Omental fat pad (tissue), 4 donors: Measurements from ENCODE around the gene TRIM58. TPM values are rescaled to one million over a fixed set of nuclear protein-coding genes. Genes with fewer than 3 reads are reported as not detected.

ENCODE experiments used
- ATAC-seq: fragments of 150-250 bp; one replicate; pipeline ENCODE4 v1.9.1; 2016; ENCODE audit warnings: mild to moderate bottlenecking, moderate library complexity; ENCODE audit not compliant: low FRiP score
- DNase-seq: peaks from one replicate; pipeline ENCODE4 v3.0.0-alpha.2; 2019; ENCODE audit warnings: low spot score
- total RNA-seq, 4 donors: library from RNA; depleted of rRNA; stranded (reverse); fragments of >200 nt; gene quantifications; one replicate each; pipeline ENCODE4 v1.1.0, GENCODE V29; 2016
- TF ChIP-seq, protein P1 (sequence below), 3 donors: fragments of 450-650 bp; IDR thresholded peaks; one replicate each; pipeline ENCODE4 v1.5.1; 2016 to 2017; ENCODE audit warnings: antibody characterized with exemption in 3 of 3, mild to moderate bottlenecking in 3 of 3, moderate library complexity in 2 of 3

Gene TRIM58
- total RNA-seq, 4 donors from 2014 or later: 0.32 to 9.5 (median 1.1) TPM

DNA sequence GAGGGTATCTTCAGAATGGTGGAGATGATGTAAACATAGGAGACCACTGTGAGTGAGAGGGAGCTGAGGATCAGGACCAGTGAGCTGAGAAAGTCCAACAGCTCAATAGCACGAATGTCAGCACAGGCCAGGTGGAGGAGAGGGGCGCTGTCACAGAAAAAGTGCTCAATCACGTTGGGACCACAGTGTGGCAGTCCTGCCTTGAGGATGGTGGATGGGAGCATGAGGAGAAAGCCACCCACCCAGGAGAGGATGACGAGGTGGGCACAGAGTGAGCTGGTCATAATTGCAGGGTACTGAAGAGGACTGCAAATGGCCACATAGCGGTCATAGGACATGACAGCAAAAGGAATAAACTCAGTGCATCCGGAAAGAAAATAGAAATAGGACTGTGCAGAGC lies 23.4 kb upstream of the TRIM58 start:
- TF ChIP-seq, protein P1, sequence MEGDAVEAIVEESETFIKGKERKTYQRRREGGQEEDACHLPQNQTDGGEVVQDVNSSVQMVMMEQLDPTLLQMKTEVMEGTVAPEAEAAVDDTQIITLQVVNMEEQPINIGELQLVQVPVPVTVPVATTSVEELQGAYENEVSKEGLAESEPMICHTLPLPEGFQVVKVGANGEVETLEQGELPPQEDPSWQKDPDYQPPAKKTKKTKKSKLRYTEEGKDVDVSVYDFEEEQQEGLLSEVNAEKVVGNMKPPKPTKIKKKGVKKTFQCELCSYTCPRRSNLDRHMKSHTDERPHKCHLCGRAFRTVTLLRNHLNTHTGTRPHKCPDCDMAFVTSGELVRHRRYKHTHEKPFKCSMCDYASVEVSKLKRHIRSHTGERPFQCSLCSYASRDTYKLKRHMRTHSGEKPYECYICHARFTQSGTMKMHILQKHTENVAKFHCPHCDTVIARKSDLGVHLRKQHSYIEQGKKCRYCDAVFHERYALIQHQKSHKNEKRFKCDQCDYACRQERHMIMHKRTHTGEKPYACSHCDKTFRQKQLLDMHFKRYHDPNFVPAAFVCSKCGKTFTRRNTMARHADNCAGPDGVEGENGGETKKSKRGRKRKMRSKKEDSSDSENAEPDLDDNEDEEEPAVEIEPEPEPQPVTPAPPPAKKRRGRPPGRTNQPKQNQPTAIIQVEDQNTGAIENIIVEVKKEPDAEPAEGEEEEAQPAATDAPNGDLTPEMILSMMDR (IDR thresholded peaks at IDR 0.05): no peak
- DNase-seq: no peak
- no peak for ATAC-seq

GRCh38 chr1:247840818-247841217 lies 16.2 kb upstream of the TRIM58 start:
- DNase-seq (no peak), ATAC-seq (no peak)
- TF ChIP-seq, protein P1 (IDR thresholded peaks at IDR 0.05): no peak

DNA sequence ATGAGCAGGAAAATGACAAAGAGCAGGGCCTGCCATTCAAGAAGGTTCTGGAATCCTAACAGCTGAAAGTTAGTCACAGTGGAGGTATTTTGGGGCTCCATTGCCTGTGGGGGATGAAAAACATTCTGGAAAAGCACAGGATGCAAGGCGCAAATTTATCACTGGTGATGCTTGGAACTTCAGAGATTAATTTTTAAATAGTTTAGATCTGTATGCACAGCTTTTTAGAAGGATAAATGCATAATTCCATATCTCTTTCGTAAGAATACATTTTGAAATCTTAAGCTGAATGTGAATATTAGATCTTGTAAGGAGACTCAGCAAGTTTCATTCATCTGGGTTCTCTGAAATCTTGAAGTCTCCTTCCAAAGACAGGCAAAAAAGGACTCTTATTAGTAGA lies 15.2 kb upstream of the TRIM58 start, which contains the start of gene OR11L1:
TSS of gene OR11L1 (minus strand) at position 101 of the 400 bp plus-strand sequence. CDS start at position 101, 0 bp downstream.
- ATAC-seq (no peak), DNase-seq (no peak)
- TF ChIP-seq, protein P1 (IDR thresholded peaks at IDR 0.05): no peak

GRCh38 chr1:247843411-247843810 lies 13.6 kb upstream of the TRIM58 start:
- no peak for ATAC-seq
- TF ChIP-seq, protein P1 (IDR thresholded peaks at IDR 0.05): no peak
- DNase-seq: no peak

GRCh38 chr1:247845011-247845692 lies 11.8 kb upstream of the TRIM58 start:
- no peak for ATAC-seq
- TF ChIP-seq, protein P1 (IDR thresholded peaks at IDR 0.05): no peak
- no peak for DNase-seq

GRCh38 chr1:247845693-247846017 lies 11.3 kb upstream of the TRIM58 start:
- ATAC-seq (no peak), DNase-seq (no peak)
- TF ChIP-seq, protein P1 (IDR thresholded peaks at IDR 0.05): no peak

DNA sequence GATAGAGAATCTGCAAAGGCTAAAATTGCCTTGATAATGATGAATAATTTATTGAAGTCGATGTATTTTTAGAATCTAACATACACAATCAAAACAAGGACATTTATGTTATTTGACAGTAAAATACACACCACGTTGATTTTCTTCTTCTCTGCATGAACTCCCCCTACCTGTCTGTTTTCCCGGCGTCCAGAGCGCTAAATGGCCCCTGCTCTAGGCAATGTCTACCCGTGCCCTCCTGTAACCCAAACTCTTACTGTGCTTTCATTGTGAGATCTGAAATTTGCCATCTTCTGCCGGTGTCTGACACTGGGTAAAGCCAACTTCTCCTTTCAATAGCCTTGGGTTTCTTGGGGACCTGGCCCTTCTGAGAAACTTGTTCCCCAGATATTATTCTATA lies 8.6 kb upstream of the TRIM58 start:
- no peak for DNase-seq

More for the DNA sequence above, 8.6 kb upstream of the TRIM58 start:
- ATAC-seq: no peak
- TF ChIP-seq, protein P1 (IDR thresholded peaks at IDR 0.05): no peak
